H4 (cell line): Measurements from ENCODE around the gene TMEM125. TPM values are rescaled to one million over a fixed set of nuclear protein-coding genes. Genes with fewer than 3 reads are reported as not detected.

Experiments
- DNase-seq: peaks from one replicate; pipeline ENCODE4 v3.0.0-alpha.2; 2015; ENCODE audit warnings: low spot score
- total RNA-seq: library from RNA; depleted of rRNA; stranded (reverse); fragments of >200 nt; shearing (Covaris generic); gene quantifications from 2 replicates; pipeline ENCODE4 v1.2.3, GENCODE V29; 2014; rRNA removed

The TMEM125 gene
- total RNA-seq, 1 experiment from 2014 or later: not detected

DNA sequence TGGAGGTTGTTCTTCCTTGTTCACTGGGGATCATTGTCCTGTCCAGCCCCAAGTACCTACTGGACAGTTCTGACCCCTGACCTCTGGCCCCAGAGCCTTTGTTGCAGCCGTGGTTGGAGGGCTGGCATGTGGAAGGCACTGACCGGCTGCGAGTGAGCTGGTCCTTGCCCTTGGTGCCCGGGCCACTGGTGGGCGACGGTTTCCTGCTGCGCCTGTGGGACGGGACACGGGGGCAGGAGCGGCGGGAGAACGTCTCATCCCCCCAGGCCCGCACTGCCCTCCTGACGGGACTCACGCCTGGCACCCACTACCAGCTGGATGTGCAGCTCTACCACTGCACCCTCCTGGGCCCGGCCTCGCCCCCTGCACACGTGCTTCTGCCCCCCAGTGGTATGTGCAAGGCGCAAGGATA, 42.4 kb downstream of the TMEM125 start:
- DNase-seq: no peak

DNA sequence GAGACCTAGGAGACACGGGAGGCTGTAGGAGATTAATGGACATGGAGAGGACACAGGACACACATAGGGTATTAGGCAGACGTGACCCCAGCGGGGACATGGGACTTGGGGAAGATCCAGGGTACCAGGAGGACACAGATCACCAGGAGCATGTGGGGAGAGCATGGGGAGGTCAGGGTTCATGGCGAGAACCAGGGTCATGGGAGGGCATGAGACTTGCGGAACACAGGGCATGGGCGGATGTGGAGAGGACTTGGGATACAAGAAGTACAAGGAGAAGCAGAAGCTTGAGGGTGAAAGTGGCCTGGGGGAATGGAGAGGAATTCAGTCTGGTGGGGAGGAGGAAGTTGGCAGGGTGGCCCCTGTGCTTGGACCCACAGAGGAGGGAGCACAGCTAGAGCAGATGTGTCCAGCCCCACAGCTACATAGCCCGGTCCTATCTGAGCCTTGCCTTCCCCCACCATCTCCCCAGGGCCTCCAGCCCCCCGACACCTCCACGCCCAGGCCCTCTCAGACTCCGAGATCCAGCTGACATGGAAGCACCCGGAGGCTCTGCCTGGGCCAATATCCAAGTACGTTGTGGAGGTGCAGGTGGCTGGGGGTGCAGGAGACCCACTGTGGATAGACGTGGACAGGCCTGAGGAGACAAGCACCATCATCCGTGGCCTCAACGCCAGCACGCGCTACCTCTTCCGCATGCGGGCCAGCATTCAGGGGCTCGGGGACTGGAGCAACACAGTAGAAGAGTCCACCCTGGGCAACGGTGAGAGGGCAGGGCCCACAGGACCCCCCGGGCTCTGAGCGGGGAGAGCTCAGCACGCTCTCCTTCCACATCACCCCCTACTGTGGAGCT, 43.1 kb downstream of the TMEM125 start:
- no peak for DNase-seq

GRCh38 chr1:43313771-43314170, 44.0 kb downstream of the TMEM125 start:
- no peak for DNase-seq

GRCh38 chr1:43314233-43314632, 44.5 kb downstream of the TMEM125 start:
- no peak for DNase-seq

DNA sequence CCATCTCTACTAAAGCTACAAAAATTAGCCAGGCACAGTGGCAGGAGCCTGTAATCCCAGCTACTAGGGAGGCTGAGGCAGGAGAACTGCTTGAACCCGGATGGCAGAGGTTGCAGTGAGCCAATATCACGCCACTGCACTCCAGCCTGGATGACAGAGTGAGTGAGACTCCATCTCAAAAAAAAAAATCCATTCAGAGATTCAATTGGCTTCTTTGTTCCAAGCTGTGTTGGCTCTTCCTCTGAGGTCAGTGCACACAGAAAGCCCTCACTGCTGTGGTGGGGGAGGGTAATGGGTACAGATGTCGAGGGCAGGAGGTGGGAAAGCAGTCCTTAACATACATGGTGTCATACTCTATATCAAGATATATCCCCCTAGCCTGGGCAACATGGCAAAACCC, 45.7 kb downstream of the TMEM125 start:
- DNase-seq: no peak

- DNase-seq: no peak
These were observed 46.4 kb downstream of the TMEM125 start for GRCh38 chr1:43315963-43316737.

GRCh38 chr1:43316738-43317520, 47.1 kb downstream of the TMEM125 start:
- no peak for DNase-seq

GRCh38 chr1:43317817-43318471, 48.2 kb downstream of the TMEM125 start:
- no peak for DNase-seq

GRCh38 chr1:43318831-43319230, 49.0 kb downstream of the TMEM125 start:
- DNase-seq: no peak

- DNase-seq: no peak
These were observed 49.5 kb downstream of the TMEM125 start for GRCh38 chr1:43319288-43319687.

GRCh38 chr1:43319766-43320165, 50.0 kb downstream of the TMEM125 start:
- no peak for DNase-seq

DNA sequence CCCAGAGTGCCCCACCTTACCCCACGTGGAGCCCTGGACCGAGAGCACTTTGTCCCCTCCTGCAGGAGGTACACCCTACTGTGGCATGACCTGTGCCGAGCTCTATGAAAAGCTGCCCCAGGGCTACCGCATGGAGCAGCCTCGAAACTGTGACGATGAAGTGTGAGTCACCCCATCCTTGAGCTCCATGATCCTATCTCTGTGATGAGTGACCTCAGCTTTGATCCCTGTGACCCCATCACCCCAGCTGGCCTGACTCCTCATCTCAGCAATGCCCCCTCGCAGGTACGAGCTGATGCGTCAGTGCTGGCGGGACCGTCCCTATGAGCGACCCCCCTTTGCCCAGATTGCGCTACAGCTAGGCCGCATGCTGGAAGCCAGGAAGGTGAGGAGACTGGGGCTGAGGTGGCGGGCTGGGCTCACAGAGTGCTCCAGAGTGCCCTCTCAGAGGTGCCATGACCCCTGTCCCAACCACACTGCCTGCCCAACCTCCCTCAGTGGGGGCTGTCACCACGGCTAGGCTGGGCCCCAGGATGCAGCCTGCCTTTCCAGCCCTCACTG, 51.6 kb downstream of the TMEM125 start:
- DNase-seq: no peak

DNA sequence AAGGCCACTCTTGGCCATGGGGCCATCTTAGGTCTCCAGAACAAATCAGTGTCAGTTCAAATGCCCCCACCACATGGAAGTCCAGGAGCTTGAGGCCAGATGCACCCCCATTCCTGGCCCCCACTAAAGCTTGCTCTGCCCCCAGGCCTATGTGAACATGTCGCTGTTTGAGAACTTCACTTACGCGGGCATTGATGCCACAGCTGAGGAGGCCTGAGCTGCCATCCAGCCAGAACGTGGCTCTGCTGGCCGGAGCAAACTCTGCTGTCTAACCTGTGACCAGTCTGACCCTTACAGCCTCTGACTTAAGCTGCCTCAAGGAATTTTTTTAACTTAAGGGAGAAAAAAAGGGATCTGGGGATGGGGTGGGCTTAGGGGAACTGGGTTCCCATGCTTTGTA, 52.7 kb downstream of the TMEM125 start:
- no peak for DNase-seq

Other genes starting within 250 kb of the TMEM125 start
- gene EBNA1BP2, start 97.7 kb upstream of the TMEM125 start, total RNA-seq: 211 and 219 TPM in 2 replicates
- gene CFAP57, start 97.7 kb upstream of the TMEM125 start, total RNA-seq: 1.1 and 1.2 TPM in 2 replicates
- not detected in 2 replicates for gene C1orf210, start 15.6 kb downstream of the TMEM125 start, total RNA-seq
- 0.04 TPM in 1 of 2 replicates, not detected in the other for gene TIE1, start 31.0 kb downstream of the TMEM125 start, total RNA-seq
- gene MPL, start 67.8 kb downstream of the TMEM125 start, total RNA-seq: not detected in 2 replicates
- 313 and 327 TPM in 2 replicates for gene CDC20, start 89.0 kb downstream of the TMEM125 start, total RNA-seq
- 120 and 138 TPM in 2 replicates for gene ELOVL1, start 98.0 kb downstream of the TMEM125 start, total RNA-seq
- gene MED8, start 119.8 kb downstream of the TMEM125 start, total RNA-seq: 113 and 119 TPM in 2 replicates
- 4.2 and 6.3 TPM in 2 replicates for gene SZT2, start 119.9 kb downstream of the TMEM125 start, total RNA-seq
- 32.4 and 35.1 TPM in 2 replicates for gene HYI, start 183.9 kb downstream of the TMEM125 start, total RNA-seq